ENCODE data around the gene ETS2. TPM values are rescaled to one million over a fixed set of nuclear protein-coding genes. Genes with fewer than 3 reads are reported as not detected.

ETS2 gene
- total and polyA plus RNA-seq, 2 of the 4 experiments (the other 2 are of a cell fraction), result 21.3 to 21.7 TPM

GRCh38 chr21:38777015-38777414, 28.7 kb upstream of the ETS2 start:
- H2BK15ac ChIP-seq (ENCODE audit: low read depth, low read length), result no peak overlapping the region
- H2AK5ac ChIP-seq (ENCODE audit: low read depth, low read length), result no peak overlapping the region
- H3K27me3 ChIP-seq (ENCODE audit: control insufficient read depth, insufficient read depth, low read length), result no peaks in the 10 kb centered on the region
- peak overlapping the region; percentile 31 for H3K4ac ChIP-seq (ENCODE audit: low read depth, low read length)
- WGBS, 2 experiments (ENCODE audit: extremely low coverage in 2 of 2, insufficient read length in 1 of 2), result no CpG with 5 or more reads among the region's 1 CpG
- no peaks in the 10 kb centered on the region for H3K36me3 ChIP-seq (ENCODE audit: control insufficient read depth, insufficient read depth, low read length)
- no peak overlapping the region for H4K91ac ChIP-seq (ENCODE audit: insufficient read depth, low read depth, low read length)
- dilution Hi-C loops (cut with HindIII; ENCODE audit: low sequenced_read_pairs, unreplicated experiment) (no loop called here), intact Hi-C loops (cut with micrococcal nuclease) (no loop called here), in situ Hi-C loops (cut with MboI; ENCODE audit: low sequenced_read_pairs) (no loop called here)
- H3K23ac ChIP-seq (ENCODE audit: low read depth, low read length), result no peak overlapping the region
- H3K14ac ChIP-seq (replicated peaks; ENCODE audit: low read depth, low read length), result no peak overlapping the region
- ChIA-PET POLR2A (ENCODE audit: unreplicated experiment) (no interaction called here), CTCF (no interaction called here)
- no peak overlapping the region for H3K18ac ChIP-seq (ENCODE audit: low read depth, low read length)
- no peak overlapping the region for H3K9ac ChIP-seq (ENCODE audit: low read depth, low read length)
- no peak overlapping the region for H4K8ac ChIP-seq (ENCODE audit: low read depth in 2 of 2, low read length in 2 of 2)
- H3K27ac ChIP-seq (ENCODE audit: insufficient read depth, low read length), result no peak overlapping the region
- no TSS peak for BruUV-seq (replicated peaks)
- H2BK5ac ChIP-seq (ENCODE audit: low read depth, low read length, poor library complexity, severe bottlenecking), result no peak overlapping the region
- no peaks in the 10 kb centered on the region for H4K20me1 ChIP-seq (ENCODE audit: insufficient read depth, low read length)
- H2AK9ac ChIP-seq (replicated peaks; ENCODE audit: low read depth, low read length, poor library complexity), result no peak overlapping the region
- no peak overlapping the region for H4K5ac ChIP-seq (ENCODE audit: low read depth, low read length)
- H3K79me1 ChIP-seq (ENCODE audit: low read depth in 1 of 2, low read length in 2 of 2), result peaks cover 0 to 2% of the 10 kb centered on the region in 2 experiments; a peak in 1 of 4 replicates
- H2BK120ac ChIP-seq (ENCODE audit: low read depth, low read length), result no peak overlapping the region
- peaks cover 10% of the 10 kb centered on the region for H3K9me3 ChIP-seq (ENCODE audit: control insufficient read depth, insufficient read depth, low read length)
- H3K56ac ChIP-seq (ENCODE audit: extremely low read depth, insufficient read depth, low read length), result no peak overlapping the region
- H3K4me1 ChIP-seq (ENCODE audit: control insufficient read depth, insufficient read depth, low read length), result peaks cover 13% of the 10 kb centered on the region
- H2BK20ac ChIP-seq (ENCODE audit: low read depth, low read length), result peak overlapping the region; percentile 14; the same call in 1 of the 2 replicates
- DNase-seq, result no peak
- H3K9me1 ChIP-seq (ENCODE audit: insufficient read depth, low read length), result peaks cover 19% of the 10 kb centered on the region
- no peak overlapping the region for H3K4me3 ChIP-seq (ENCODE audit: insufficient read depth, low read depth, low read length)
- no peak overlapping the region for H2AFZ ChIP-seq (replicated peaks; ENCODE audit: low read length, poor library complexity)
- TF ChIP-seq MAZ (IDR thresholded peaks at IDR 0.05; ENCODE audit: borderline replicate concordance, low read depth, low read length) (no peak), CTCF (conservative IDR thresholded peaks at IDR 0.05; ENCODE audit: low read depth, low read length) (no peak), ELK1 (IDR thresholded peaks at IDR 0.05; ENCODE audit: borderline replicate concordance, low read depth, low read length) (no peak), MXI1 (IDR thresholded peaks at IDR 0.05; ENCODE audit: borderline replicate concordance, low read depth, low read length) (no peak), NFE2L2 (IDR thresholded peaks at IDR 0.05; ENCODE audit: low read depth, low read length) (no peak), RAD21 (IDR thresholded peaks at IDR 0.05; ENCODE audit: low read length) (no peak), SMC3 (IDR thresholded peaks at IDR 0.05; ENCODE audit: low read depth, low read length) (no peak), RCOR1 (IDR thresholded peaks at IDR 0.05; ENCODE audit: insufficient replicate concordance, low read length) (no peak), USF2 (IDR thresholded peaks at IDR 0.05; ENCODE audit: low read depth, low read length) (no peak), CEBPB (IDR thresholded peaks at IDR 0.05; ENCODE audit: low read depth, low read length) (no peak)
- ATAC-seq (ENCODE audit: low read depth), result no peak
- H3K4me2 ChIP-seq (ENCODE audit: low read depth, low read length), result no peak overlapping the region

Measured in IMR-90 (cell line).